NOMO-1 (cell line): ENCODE data around the gene TMED8.
"Not testable (repeated sequence)": the region's sequence is repeated elsewhere in the genome, so short reads cannot be mapped to it uniquely, and the experiment has no call there.

ENCODE experiments used
- DNase-seq, 2 experiments: peaks; one replicate each; lab custom pipeline; 2025; ENCODE audit not compliant: unreplicated experiment in 2 of 2; lab: John Stamatoyannopoulos, UW

The TMED8 gene

GRCh38 chr14:77376771-77377501, at the start of gene TMED8, which contains the start of gene SAMD15:
Gene TMED8, minus strand, starts transcription at chr14:77377094. Its CDS starts 41 bp downstream, at chr14:77377053.
Gene SAMD15, plus strand, starts transcription at chr14:77377379. Its CDS starts 40 bp downstream, at chr14:77377419.
- peak; percentile 75 to 84 for DNase-seq

DNA sequence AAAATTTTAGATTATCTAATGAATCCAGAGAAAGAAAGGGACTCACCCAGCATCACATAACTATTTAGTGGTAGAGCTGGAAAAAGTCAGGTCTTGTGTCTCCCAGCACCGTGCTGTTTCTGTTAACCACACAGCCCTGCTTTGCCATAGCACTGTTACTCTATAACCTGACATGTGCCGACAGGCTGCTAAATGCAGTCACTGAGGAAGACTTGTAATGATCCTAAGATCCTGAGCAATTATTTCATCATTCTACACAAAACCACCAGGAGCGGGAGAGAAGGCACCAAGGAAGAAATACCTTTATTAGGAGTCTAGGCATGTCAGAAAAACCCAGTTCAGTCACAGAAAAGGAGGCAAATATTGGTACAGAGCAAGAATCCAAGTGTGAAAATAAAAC, 49.5 kb upstream of the TMED8 start:
- no peak for DNase-seq

DNA sequence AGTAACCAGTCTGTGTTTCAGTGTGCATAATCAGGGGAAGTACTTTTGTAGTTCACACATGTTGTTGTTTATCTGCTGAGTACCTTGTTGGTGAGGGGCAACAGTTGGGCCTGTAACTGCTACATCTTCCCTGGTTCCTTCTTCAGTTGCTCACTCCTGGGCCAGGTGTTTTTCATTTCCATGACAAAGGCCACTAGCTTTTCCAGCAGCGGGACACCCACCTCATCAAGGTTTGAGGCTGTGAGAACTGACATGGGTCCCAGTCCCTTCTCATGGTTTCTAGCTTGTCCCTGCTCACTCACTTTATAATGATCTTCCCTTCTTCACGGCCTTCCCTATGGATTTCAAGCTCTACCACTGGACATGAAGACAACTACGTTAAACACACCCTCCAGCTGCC, 48.0 kb upstream of the TMED8 start:
- no peak for DNase-seq

- no peak for DNase-seq
Measured at GRCh38 chr14:77423423-77423822, 46.5 kb upstream of the TMED8 start, which contains the start of gene NOXRED1. Gene NOXRED1, minus strand, starts transcription at chr14:77423523. Its CDS starts 634 bp downstream, at chr14:77422889.

DNA sequence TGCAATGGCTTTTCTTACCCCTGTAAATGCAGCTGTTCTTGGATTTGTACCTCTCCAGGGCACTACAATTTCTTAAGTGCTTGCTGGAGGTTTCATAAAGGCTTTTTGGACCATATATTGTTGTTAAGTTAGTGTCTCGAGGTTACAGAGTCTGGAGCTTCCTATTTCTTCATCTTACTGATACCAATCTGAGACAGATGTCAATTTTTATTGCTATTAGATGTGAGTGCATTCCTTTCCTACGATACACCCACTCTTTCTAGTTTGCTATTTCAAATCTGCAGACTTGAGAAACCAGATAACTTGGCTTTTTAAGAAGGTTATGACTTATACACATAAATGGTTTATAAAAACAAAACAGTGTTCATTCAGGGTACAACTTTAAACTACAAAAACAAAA, 44.3 kb upstream of the TMED8 start:
- DNase-seq, result no peak

DNA sequence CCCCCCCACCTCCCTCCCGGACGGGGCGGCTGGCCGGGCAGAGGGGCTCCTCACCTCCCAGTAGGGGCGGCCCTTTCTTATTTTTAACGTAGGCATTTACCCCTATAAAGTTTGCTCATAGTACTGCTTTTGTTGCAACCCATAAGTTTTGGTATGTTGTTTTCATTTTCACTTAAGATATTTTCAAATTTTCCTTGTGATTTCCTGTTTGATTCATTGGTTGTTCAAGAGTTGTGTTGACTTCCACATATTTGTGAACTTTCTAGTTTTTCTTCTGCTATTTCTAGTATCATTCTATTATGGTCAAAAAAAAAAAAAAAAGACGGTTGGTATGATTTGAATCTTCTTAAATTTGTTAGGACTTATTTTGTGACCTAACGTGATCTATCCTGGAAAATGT, 39.9 kb upstream of the TMED8 start:
- DNase-seq, result peak in 1 of 2 experiments; percentile 22

DNA sequence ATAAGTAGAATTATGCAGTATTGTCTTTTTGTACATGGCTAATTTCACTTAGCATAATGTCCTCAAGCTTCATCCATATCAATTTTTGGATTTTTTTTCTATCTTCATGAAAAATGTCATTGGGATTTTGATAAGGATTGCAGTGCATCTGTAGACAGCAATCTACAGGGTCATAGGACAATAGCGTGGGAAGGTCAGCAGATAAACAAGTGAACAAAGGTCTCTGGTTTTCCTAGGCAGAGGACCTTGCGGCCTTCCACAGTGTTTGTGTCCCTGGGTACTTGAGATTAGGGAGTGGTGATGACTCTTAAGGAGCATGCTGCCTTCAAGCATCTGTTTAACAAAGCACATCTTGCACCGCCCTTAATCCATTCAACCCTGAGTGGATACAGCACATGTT, 39.2 kb upstream of the TMED8 start:
- not testable (repeated sequence) for DNase-seq

GRCh38 chr14:77415403-77416030, 38.6 kb upstream of the TMED8 start:
- DNase-seq, result not testable (repeated sequence)

- no peak for DNase-seq
Measured at GRCh38 chr14:77409131-77409533, 32.2 kb upstream of the TMED8 start.

GRCh38 chr14:77407158-77407557, 30.3 kb upstream of the TMED8 start:
- peak; percentile 69 to 93 for DNase-seq

DNA sequence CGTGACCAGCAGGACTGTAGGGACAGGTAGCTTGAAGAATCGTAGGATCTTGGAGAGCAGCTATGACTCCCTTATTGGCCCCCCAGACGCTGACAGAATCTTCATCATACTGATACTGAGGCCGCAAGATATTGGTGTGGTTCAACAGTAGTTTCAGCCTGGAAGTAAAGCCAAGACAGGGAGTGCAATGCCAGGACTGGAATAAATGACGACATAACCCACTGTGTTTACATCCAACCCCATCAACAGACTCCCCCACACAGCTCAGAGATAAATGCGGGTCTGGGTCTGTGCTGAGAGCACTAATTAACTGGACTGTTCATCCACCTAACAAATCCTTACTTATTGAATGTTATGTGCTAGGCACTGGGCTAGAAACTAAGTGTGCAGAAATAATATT, 29.8 kb upstream of the TMED8 start:
- peak; percentile 63 to 67 for DNase-seq

- no peak for DNase-seq
Measured at GRCh38 chr14:77406086-77406485, 29.2 kb upstream of the TMED8 start.

DNA sequence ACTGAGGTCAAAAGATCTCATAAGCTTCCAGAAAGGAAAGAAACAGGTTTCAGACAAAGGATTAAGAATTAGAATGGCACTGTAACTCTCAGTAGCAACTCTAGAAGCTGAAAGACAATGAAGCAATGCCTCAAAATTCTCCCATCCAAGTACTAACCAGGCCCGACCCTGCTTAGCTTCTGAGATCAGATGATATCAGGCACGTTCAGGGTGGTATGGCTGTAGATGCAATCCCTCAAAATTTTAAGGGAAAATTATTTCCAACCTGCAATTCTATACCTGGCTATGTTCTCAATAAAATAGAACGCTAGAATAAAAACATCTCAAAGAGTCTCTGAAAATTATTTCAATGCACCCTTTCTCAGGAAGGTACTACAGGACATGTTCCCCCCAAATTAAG, 26.9 kb upstream of the TMED8 start:
- no peak for DNase-seq

DNA sequence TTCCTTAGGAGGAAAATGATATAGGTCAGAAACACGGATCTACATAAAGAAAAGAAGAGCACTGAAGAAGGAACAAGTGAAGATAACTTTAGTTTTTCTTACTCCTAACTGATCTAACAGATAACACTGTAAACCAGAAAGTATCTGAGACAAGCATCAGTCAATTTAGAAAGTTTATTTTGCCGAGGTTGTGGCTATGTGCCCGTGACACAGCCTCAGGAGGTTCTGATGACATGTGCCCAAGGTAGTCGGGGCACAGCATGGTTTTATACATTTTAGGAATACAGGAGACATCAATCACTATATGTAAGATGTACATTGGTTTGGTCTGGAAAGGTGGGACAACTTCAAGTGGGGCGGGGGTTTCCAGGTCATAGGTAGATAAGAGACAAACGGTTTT, 23.3 kb upstream of the TMED8 start:
- no peak for DNase-seq

DNA sequence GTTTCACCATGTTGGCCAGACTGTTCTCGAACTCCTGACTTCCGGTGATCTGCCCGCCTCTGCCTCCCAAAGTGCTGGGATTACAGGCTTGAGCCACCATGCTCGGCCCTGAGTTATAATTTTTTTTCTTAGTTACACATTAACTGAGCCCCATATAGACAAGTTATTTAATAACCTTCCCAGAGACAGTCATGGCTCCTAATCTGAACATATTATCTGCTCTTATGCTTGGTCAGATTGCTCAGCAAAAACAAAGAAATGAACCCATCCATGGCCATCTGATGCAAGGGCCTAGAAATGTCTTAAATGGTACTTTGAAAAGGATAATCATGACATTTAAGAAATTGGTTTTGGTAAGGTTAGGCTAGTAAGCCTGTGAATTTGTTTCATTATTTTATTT, 13.3 kb upstream of the TMED8 start:
- no peak for DNase-seq

GRCh38 chr14:77378701-77379100, 1.8 kb upstream of the TMED8 start:
- DNase-seq, result peak; percentile 29 to 79

DNA sequence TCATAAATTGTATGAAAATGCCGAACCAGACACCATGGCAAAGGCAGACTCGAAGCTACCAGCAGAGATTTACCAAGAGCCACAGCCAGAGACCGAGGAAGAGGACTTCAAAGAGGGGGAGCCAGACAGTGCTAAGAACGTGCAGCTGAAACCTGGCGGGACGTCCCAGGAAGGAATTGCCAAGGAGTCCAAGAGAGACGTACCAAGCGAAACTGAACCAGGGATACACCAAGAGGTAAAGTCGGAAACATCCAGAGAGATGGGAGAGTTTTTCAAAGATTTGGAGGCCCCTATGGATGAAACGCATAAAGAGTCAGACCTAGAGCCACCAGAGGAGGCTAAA, 579 bp upstream of the TMED8 start:
- DNase-seq, result no peak

GRCh38 chr14:77375973-77376770, 722 bp downstream of the TMED8 start:
- peak; percentile 26 to 36 for DNase-seq

DNA sequence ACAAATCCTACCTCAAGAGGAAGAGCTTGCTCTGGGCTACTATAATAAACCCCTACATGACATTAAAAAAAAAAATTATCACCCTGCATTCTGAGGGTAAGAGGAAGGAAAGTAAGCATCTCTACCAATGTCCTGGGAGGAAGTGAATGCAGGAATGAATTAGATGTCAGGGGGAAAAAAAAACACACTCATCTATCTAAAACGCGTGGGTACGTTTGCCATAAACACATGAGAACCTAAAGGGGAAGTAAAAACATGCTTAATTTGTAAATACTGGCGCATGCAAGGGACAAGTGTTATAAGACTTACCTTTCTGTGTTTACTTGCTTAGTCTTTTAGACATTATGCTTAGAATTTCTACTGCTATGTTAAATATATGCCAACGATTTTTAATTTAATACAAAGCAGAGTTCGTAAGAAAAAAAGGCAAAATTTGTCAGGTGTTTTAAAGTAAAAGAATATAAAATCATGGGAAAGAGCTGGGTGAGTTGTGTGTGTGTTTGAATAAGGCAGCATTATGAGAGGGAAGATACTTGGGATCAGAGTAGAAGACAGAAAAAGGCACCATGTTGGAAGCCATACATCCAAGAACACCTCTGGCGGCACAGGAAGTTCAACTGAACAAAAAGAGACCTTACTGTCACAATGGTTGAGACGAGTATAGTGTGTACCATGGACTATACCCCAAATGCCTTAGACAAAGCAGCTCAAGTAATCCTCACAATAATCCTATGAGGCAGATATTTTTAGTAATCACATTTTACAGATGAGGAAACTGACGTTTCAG, 1.5 kb downstream of the TMED8 start:
- DNase-seq, result peak; percentile 35 to 60

- peak; percentile 4 to 54 for DNase-seq
Measured at GRCh38 chr14:77372304-77372841, 4.5 kb downstream of the TMED8 start.
